Loucy (cell line): ENCODE results near the gene SCN2A.
A peak's percentile ranks its signal among the peaks of the same experiment; 100 is the strongest.

Experiments used
- H2AFZ ChIP-seq: fragments of 200-600 bp; sonication (generic); 2 replicates; pipeline ENCODE4 v1.6.0; 2016; ENCODE audit warnings: antibody characterized with exemption, mild to moderate bottlenecking, low read length, moderate library complexity
- H3F3A ChIP-seq: fragments of 200-600 bp; 2 replicates; pipeline ENCODE4 v1.6.0; 2016; ENCODE audit warnings: antibody characterized with exemption, low read depth, mild to moderate bottlenecking
- H3K27me3 ChIP-seq: fragments of 200-600 bp; sonication (generic); 2 replicates; pipeline ENCODE4 v1.6.1; 2014; ENCODE audit warnings: low read length, mild to moderate bottlenecking; ENCODE audit not compliant: insufficient read depth, poor library complexity, severe bottlenecking
- H3K36me3 ChIP-seq: fragments of 200-600 bp; sonication (generic); 2 replicates; pipeline ENCODE4 v1.6.1; 2016; ENCODE audit warnings: low read length; ENCODE audit not compliant: insufficient read depth
- H3K4me1 ChIP-seq: fragments of 200-600 bp; sonication (generic); 2 replicates; pipeline ENCODE4 v1.5.1; 2014; ENCODE audit warnings: low read length, mild to moderate bottlenecking; ENCODE audit not compliant: insufficient read depth, poor library complexity, severe bottlenecking
- H3K4me2 ChIP-seq: fragments of 200-600 bp; sonication (generic); 2 replicates; pipeline ENCODE4 v1.6.0; 2014; ENCODE audit warnings: antibody characterized with exemption, low read length, low read depth, mild to moderate bottlenecking; ENCODE audit not compliant: poor library complexity, severe bottlenecking
- H3K4me3 ChIP-seq: fragments of 200-600 bp; sonication (generic); 2 replicates; pipeline ENCODE4 v1.5.1; 2014; ENCODE audit warnings: low read length, mild to moderate bottlenecking, mixed read lengths; ENCODE audit not compliant: poor library complexity, severe bottlenecking
- H3K79me2 ChIP-seq: fragments of 200-600 bp; sonication (generic); 2 replicates; pipeline ENCODE4 v1.6.1; 2014; ENCODE audit warnings: low read length; ENCODE audit not compliant: insufficient read depth
- H3K9ac ChIP-seq: fragments of 200-600 bp; sonication (generic); 2 replicates; pipeline ENCODE4 v1.6.0; 2014; ENCODE audit warnings: mild to moderate bottlenecking, low read depth, low read length, moderate library complexity; ENCODE audit not compliant: poor library complexity, severe bottlenecking
- H3K9me2 ChIP-seq: fragments of 200-600 bp; sonication (generic); replicated peaks from 2 replicates; pipeline ENCODE4 v1.6.1; 2016; ENCODE audit warnings: low read depth, low read length, mixed read lengths
- H3K9me3 ChIP-seq: fragments of 200-600 bp; sonication (generic); 2 replicates; pipeline ENCODE4 v1.6.1; 2014; ENCODE audit warnings: mild to moderate bottlenecking, antibody characterized with exemption, low read length, low read depth; ENCODE audit not compliant: insufficient read depth
- H4K20me1 ChIP-seq: fragments of 200-600 bp; sonication (generic); 2 replicates; pipeline ENCODE4 v1.6.0; 2014; ENCODE audit warnings: antibody characterized with exemption, low read length, mild to moderate bottlenecking; ENCODE audit not compliant: insufficient read depth, poor library complexity, severe bottlenecking
- CTCF ChIP-seq: fragments of 200-600 bp; sonication (generic); conservative IDR thresholded peaks from 2 replicates; pipeline ENCODE4 v1.5.1; 2014; ENCODE audit warnings: mild to moderate bottlenecking, antibody characterized with exemption, low read length
- EZH2phosphoT487 ChIP-seq: fragments of 200-600 bp; IDR thresholded peaks from 2 replicates; pipeline ENCODE4 v1.6.1; 2018; ENCODE audit warnings: antibody characterized with exemption, mild to moderate bottlenecking, moderate library complexity, borderline replicate concordance

Gene SCN2A

GRCh38 chr2:165294912-165295311, 55.7 kb downstream of the SCN2A start:
- Histone ChIP-seq H3K27me3 (no peaks in the 10 kb centered on the region), H3K9me3 (no peaks in the 10 kb centered on the region), H4K20me1 (no peaks in the 10 kb centered on the region), H3K36me3 (no peaks in the 10 kb centered on the region), H3K4me2 (no peak overlapping the region), H3K9me2 (no peaks in the 10 kb centered on the region), H3F3A (no peaks in the 10 kb centered on the region), H2AFZ (peak overlapping the region; percentile 85; the same call in 1 of the 2 replicates), H3K9ac (no peak overlapping the region), H3K4me1 (peaks cover 3% of the 10 kb centered on the region), H3K79me2 (no peaks in the 10 kb centered on the region), H3K4me3 (no peak overlapping the region)
- no peak for TF ChIP-seq CTCF
- TF ChIP-seq EZH2phosphoT487: no peak

- Histone ChIP-seq H3K9me2 (no peaks in the 10 kb centered on the region), H3K36me3 (no peaks in the 10 kb centered on the region), H3K4me2 (no peak overlapping the region), H3K79me2 (no peaks in the 10 kb centered on the region), H3K4me1 (peaks cover 3% of the 10 kb centered on the region), H2AFZ (peak overlapping the region; percentile 46), H3F3A (no peaks in the 10 kb centered on the region), H3K9ac (no peak overlapping the region), H3K9me3 (no peaks in the 10 kb centered on the region), H4K20me1 (no peaks in the 10 kb centered on the region), H3K4me3 (no peak overlapping the region), H3K27me3 (no peaks in the 10 kb centered on the region)
- TF ChIP-seq EZH2phosphoT487 (no peak), CTCF (no peak)
Measured at GRCh38 chr2:165295643-165296042, 56.4 kb downstream of the SCN2A start.

GRCh38 chr2:165305391-165306096, 66.3 kb downstream of the SCN2A start:
- Histone ChIP-seq H4K20me1 (no peaks in the 10 kb centered on the region), H3K9ac (no peak overlapping the region), H3K4me3 (no peak overlapping the region), H3K4me2 (no peak overlapping the region), H3K9me3 (no peaks in the 10 kb centered on the region), H3K9me2 (no peaks in the 10 kb centered on the region), H3K36me3 (no peaks in the 10 kb centered on the region), H3K79me2 (no peaks in the 10 kb centered on the region), H3K27me3 (no peaks in the 10 kb centered on the region), H2AFZ (no peak overlapping the region), H3K4me1 (no peaks in the 10 kb centered on the region), H3F3A (no peaks in the 10 kb centered on the region)
- TF ChIP-seq CTCF: no peak
- TF ChIP-seq EZH2phosphoT487: no peak
